Ascending aorta (tissue), 2 donors: Measurements from ENCODE around the gene CACNA2D3. TPM values are rescaled to one million over a fixed set of nuclear protein-coding genes. Genes with fewer than 3 reads are reported as not detected.

Experiments
- DNase-seq, 2 donors: peaks; one replicate each; pipeline ENCODE4 v3.0.0-alpha.2; 2019; ENCODE audit warnings: low spot score in 2 of 2
- H3K27ac ChIP-seq, 2 donors: fragments of 200-600 bp; sonication (generic); one replicate each; pipeline ENCODE4 v1.5.1; 2016 to 2017; ENCODE audit warnings: mild to moderate bottlenecking in 1 of 2
- H3K27me3 ChIP-seq: fragments of 200-600 bp; sonication (generic); one replicate; pipeline ENCODE4 v1.5.1; 2017
- H3K36me3 ChIP-seq, 2 donors: fragments of 200-600 bp; sonication (generic); one replicate each; pipeline ENCODE4 v1.5.1; 2016
- H3K4me1 ChIP-seq, 2 donors: fragments of 200-600 bp; sonication (generic); one replicate each; pipeline ENCODE4 v1.5.1; 2016 to 2017; ENCODE audit warnings: mild to moderate bottlenecking in 1 of 2
- H3K4me3 ChIP-seq, 2 donors: fragments of 200-600 bp; sonication (generic); one replicate each; pipeline ENCODE4 v1.5.1; 2016 to 2017; ENCODE audit warnings: mild to moderate bottlenecking in 1 of 2
- H3K9me3 ChIP-seq, 2 donors: fragments of 200-600 bp; sonication (generic); one replicate each; pipeline ENCODE4 v1.5.1; 2016
- CTCF ChIP-seq, 3 experiments: fragments of 200-600 bp in 2 of 3; fragments of 450-650 bp in 1 of 3; sonication (generic) in 2 of 3; IDR thresholded peaks; one replicate each; pipeline ENCODE4 v1.5.1; 2016 to 2019; ENCODE audit warnings: antibody characterized with exemption in 3 of 3, mild to moderate bottlenecking in 1 of 3, moderate library complexity in 1 of 3
- intact Hi-C: fragments of 100-400 bp; cut with DNase I; formaldehyde crosslinking; loops from one replicate; pipeline ENCODE4 v1.15.1; 2023
- total RNA-seq: library from RNA; depleted of rRNA; stranded (reverse); fragments of >200 nt; gene quantifications from one replicate; pipeline ENCODE4 v1.1.0, GENCODE V29; 2016

CACNA2D3 gene
- total RNA-seq, 1 donor from 2014 or later, result not detected

- intact Hi-C loops, result no loop called here
- no peak for TF ChIP-seq CTCF (IDR thresholded peaks at IDR 0.05)
- no peaks in the 10 kb centered on the region for H3K4me1 ChIP-seq
- DNase-seq, result no peak
- no peak overlapping the region for H3K4me3 ChIP-seq
- no peaks in the 10 kb centered on the region for H3K36me3 ChIP-seq
- H3K27ac ChIP-seq, result no peak overlapping the region
- H3K9me3 ChIP-seq, result no peaks in the 10 kb centered on the region
- H3K27me3 ChIP-seq, result no peaks in the 10 kb centered on the region
Measured at GRCh38 chr3:54773271-54773670, 650.9 kb downstream of the CACNA2D3 start.

GRCh38 chr3:54776601-54777000 is 654.2 kb downstream of the CACNA2D3 start:
- no peak for TF ChIP-seq CTCF (IDR thresholded peaks at IDR 0.05)
- intact Hi-C loops, result no loop called here
- Histone ChIP-seq H3K4me1 (no peaks in the 10 kb centered on the region), H3K36me3 (no peaks in the 10 kb centered on the region), H3K27me3 (no peaks in the 10 kb centered on the region), H3K27ac (no peak overlapping the region), H3K4me3 (no peak overlapping the region), H3K9me3 (no peaks in the 10 kb centered on the region)
- no peak for DNase-seq

DNA sequence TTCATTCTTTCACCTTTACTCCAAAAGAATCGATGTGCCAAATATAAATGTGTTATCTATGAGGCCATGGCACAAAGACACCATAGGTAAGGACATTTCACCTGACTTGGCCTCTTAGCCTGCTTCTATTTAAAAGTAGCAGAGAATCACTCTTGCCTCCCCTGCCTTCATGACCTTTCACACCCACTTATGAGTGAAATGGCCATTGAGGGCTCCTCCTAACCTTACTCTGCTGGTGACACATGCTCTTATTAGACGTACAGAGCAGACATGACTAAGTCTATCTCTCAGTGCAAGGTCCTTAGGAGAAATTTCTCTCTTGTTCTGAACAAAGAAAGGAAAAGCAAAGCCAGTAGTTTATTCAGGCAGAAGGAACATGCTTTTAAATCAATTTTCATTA is 654.8 kb downstream of the CACNA2D3 start:
- no peak for DNase-seq
- Histone ChIP-seq H3K27ac (no peak overlapping the region), H3K4me1 (no peaks in the 10 kb centered on the region), H3K9me3 (no peaks in the 10 kb centered on the region), H3K36me3 (no peaks in the 10 kb centered on the region), H3K27me3 (no peaks in the 10 kb centered on the region), H3K4me3 (no peak overlapping the region)
- intact Hi-C loops, result no loop called here
- TF ChIP-seq CTCF (IDR thresholded peaks at IDR 0.05), result no peak

GRCh38 chr3:54780336-54780735 is 658.0 kb downstream of the CACNA2D3 start:
- TF ChIP-seq CTCF (IDR thresholded peaks at IDR 0.05), result no peak
- Histone ChIP-seq H3K4me1 (no peaks in the 10 kb centered on the region), H3K9me3 (no peaks in the 10 kb centered on the region), H3K4me3 (no peak overlapping the region), H3K27me3 (no peaks in the 10 kb centered on the region), H3K36me3 (no peaks in the 10 kb centered on the region), H3K27ac (no peak overlapping the region)
- intact Hi-C loops, result no loop called here
- no peak for DNase-seq

DNA sequence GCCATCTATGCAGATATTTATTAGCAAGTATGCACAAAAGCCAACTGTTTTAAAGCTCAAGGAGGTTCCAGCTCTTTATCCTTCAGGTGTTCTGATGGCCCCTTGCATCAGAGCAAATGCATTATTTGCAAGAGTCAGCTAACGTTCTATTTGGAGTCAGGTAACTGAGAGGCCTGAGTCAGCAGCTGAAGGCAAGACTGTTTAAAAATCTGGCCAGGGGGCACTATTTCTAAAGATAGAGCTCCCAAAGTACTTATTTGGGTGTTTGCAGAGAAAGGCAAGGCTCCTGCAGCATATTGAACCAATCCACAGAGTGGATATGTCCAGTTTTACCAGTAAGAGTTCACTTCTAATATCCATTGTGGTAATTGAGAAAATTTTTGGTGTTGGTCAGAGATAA is 659.4 kb downstream of the CACNA2D3 start:
- H3K36me3 ChIP-seq, result no peaks in the 10 kb centered on the region
- H3K9me3 ChIP-seq, result no peaks in the 10 kb centered on the region
- no peak overlapping the region for H3K27ac ChIP-seq
- H3K27me3 ChIP-seq, result no peaks in the 10 kb centered on the region
- no peak for DNase-seq
- intact Hi-C loops, result no loop called here
- no peak for TF ChIP-seq CTCF (IDR thresholded peaks at IDR 0.05)
- no peak overlapping the region for H3K4me3 ChIP-seq
- no peaks in the 10 kb centered on the region for H3K4me1 ChIP-seq

- no peak overlapping the region for H3K27ac ChIP-seq
- H3K4me1 ChIP-seq, result no peaks in the 10 kb centered on the region
- H3K27me3 ChIP-seq, result no peaks in the 10 kb centered on the region
- intact Hi-C loops, result no loop called here
- no peak for TF ChIP-seq CTCF (IDR thresholded peaks at IDR 0.05)
- no peaks in the 10 kb centered on the region for H3K9me3 ChIP-seq
- H3K4me3 ChIP-seq, result no peak overlapping the region
- no peaks in the 10 kb centered on the region for H3K36me3 ChIP-seq
- DNase-seq, result no peak
Measured at GRCh38 chr3:54783611-54784010, 661.3 kb downstream of the CACNA2D3 start.
